NCI-H1105 (cell line): Measurements from ENCODE around the gene B4GALT4.

Source experiments
- DNase-seq: peaks from one replicate; lab custom pipeline; 2025; lab: John Stamatoyannopoulos, UW

B4GALT4 gene

DNA sequence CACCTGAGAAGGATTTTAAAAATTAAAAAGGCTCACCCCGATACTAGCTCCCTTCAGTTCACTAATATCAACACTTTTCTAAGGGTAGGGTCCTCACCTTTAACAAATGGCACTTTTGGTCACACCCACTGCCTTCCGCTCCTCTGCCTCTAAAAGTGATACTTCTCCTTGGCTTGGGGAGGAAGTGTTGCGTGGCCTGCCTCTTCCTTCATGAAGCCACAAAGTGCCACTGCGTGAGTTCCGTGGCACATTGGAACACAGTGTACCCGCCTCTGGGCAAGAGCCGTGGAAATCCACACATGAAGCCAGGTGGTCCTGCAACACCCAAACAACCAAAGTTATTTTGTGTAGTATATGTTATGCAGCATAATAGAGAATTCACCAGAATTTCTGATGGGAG is 3.9 kb downstream of the B4GALT4 start:
- no peak for DNase-seq

DNA sequence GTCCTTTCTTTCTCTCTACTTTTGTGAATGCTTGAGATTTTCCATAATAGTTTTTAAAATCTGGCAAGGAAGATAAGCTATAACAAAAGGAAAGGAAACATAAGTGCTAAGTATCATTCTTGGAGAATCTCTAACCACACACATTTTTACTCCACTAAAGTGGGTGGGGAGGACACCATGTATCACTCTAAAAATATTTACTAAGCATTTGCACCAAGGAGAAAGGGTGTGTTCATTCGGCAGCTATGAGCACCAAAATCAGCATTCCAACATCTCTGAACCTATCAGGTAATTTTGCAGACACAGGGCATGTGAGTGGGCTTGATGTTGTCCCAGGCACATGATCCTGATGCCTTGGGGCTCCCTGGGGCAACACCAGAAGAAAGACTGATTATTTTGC is 5.5 kb downstream of the B4GALT4 start:
- DNase-seq: no peak

DNA sequence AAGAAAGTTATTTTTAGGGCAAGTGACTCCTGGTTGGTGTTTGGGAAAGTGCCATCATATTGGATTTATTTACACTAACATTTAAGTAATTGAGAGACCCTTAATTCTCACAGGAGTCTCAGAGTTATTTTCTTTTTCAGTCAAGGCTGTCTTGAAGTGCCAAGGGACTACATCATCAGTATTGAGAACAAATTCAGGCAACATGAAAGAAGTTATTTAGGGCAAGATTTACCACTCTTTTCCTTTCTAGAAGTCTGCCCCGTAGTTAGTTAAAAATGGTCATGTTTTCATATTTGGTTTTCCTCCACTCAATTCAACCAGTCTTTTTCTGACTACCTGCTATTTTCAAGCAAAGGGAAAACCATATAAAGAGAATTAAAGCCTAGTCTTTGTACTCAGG is 6.1 kb downstream of the B4GALT4 start:
- DNase-seq: no peak

DNA sequence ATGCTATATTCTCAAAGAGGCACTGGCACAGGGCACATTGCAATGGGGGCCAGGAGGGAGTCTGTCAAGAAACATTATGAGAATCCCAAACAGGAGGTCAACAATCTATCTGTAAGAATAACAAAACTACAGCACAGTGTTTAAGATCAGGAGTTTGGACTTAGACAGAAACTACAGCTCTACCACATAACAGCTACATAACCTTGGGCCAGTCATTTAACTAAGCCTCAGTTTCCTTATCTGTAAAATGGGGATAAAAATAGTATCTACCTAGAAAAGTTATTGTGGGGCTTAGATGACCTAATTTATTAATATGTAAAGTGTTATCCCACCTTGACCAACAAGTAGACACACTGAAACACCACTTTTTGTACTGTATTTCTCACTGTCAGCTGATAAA is 9.9 kb downstream of the B4GALT4 start:
- DNase-seq: no peak

DNA sequence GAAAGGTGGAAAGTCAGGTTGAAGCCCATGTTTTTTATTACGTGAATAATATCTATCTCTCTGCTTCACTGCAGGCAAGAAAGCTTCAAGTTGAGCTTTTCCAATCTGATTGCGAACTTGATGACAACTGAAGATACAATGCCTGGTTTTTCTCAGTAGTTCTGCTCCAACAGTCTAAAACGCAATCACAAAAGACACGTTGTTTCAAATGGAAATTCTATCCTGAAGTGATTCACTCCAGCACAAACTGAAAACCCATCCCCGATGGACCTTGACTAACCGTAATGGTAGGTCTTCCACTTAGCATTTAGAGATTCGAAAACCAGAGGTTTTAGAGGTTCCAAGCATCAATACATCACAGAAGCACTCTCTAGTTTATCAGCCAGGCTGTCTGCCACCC is 10.6 kb downstream of the B4GALT4 start:
- no peak for DNase-seq

DNA sequence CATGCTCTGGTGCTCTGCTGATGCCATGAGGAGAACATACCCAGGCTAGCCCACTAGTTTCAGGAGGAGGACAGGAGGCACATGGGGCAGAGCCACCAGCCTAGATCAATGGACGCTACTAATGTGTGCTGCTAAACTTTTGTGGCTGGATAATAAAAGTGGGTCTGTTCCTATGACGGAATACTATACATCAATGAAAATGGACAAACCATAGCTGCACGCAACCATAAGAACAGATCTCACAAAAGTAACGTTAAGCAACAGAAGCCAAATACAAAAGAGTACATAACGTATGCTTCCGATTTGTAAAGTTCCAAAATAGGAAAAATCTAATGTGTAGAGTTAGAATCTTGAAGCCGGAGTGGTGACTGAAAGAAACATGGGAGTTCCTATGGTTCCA is 11.5 kb downstream of the B4GALT4 start:
- DNase-seq: no peak

DNA sequence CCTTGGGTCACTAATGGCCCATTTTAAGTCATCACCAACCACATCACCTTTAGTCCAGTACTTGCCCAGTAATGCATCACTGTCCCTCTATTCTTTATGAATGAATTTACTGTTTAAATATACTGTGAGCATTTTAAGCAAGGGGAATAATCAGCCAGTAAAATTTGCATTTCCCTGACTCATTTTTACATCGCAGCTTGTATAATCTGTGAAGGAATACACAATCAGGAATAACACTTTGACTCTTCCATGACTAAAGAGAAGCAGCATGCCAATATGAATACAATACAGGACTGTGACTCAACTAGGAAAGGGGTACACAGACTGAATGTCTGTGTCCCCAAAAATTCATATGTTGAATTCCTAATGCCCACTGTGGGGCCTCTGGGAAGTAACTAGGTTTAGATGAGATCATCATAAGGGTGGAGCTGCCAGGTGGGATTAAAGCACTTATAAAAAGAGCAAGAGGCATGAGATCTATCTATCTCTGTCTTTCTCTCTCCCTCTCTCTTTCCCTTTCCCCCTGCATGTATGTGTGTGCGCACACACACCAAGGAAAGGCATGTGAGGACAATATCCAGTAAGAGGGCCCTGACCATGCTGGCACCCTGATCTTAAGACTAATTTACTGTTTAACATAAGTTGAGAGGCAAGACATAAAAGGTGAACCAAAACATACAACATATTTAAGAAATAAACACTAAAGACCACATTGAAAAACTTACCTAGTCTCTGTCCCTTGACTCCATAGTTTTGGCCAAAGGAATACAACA is 12.1 kb downstream of the B4GALT4 start:
- no peak for DNase-seq

DNA sequence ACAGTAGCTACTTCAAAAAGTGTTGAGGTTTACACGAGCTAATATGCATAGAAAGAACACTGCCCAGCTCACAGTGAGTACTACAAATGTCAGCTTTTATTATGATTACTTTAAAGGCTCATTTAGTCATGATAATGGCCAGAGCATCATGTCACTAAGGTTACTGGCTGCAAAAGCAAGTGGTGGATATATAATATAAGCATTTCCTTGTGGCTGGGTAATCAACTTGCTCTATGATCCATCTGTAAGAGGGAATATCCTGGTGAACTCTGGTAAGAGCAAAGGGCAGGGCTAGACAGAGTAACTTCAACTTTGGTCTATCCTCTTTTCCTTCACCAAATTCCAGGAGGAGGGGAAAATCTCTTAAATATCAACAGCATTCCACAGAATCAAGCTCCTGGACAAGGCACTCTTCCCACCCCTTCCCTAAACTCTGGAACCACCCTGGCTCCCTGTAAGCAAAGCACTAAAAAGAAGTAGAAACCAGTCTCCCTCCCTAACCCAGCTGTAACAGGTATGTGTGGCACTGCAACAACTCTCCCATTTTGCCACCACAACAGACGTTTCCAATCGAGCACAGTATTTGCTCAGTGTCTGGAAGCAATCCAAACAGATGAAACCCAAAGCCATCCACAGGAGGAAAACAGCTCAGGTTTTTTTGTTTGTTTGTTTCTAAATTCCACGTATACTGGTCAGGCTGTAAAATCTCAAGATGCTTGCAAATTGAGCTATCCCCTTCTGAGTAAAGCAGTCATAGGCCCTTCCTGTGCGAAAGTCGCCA is 13.4 kb downstream of the B4GALT4 start:
- DNase-seq: no peak

DNA sequence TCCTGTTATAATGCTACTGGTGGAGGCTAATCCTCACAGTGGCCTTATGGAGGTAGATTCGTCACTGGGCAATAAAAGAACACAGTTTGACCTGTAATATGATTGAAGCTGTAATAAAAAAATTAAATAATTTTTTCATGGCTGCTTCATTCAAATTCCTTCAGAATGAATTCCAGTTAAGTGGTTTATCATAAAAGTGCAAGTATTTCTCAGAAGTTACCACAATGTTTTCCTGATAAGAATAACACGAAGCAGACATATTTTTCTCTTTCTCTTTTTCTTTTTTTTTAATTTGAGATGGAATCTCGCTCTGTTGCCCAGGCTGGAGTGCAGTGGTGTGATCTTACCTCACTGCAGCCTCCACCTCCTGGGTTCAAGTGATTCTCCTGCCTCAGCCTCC is 15.6 kb downstream of the B4GALT4 start:
- DNase-seq: no peak

DNA sequence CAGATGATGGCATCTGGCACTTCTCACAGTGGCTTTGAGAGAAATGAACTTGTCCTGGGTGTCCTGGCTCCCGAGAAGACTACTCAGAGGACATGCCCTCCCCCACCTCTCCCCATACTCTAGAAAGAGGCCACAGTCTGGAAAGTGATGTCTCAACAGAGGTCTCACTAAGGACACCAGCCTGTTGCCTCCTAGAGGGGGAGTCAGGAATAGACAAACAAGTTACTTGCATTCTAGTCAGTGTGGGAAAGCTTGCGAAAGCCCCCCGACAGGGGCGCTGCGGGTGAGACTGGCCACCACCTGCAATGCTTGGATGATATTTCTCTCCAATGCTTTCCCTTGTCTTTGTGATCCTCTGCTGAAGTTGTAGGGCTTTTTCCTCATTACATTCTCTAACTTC is 17.2 kb downstream of the B4GALT4 start:
- DNase-seq: no peak

DNA sequence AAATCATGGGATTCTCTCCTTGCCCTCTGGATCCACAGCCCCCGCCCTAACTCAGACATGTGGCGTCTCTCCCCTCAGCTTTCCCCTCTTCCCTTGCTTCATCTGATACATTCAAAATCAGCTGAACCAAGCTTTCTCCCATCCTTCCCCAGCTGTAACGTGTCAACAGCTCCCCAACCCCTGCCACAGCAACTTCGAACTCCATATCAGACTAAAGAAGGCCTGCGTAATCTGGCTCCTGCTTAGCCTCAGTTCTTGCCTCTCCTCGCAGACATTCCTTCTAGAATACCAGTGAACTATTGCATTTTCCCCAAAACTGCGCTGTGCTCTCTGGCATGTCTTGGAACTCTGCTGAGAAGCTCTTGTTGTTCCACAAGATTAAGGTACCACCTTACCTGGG is 18.3 kb downstream of the B4GALT4 start:
- DNase-seq: no peak

DNA sequence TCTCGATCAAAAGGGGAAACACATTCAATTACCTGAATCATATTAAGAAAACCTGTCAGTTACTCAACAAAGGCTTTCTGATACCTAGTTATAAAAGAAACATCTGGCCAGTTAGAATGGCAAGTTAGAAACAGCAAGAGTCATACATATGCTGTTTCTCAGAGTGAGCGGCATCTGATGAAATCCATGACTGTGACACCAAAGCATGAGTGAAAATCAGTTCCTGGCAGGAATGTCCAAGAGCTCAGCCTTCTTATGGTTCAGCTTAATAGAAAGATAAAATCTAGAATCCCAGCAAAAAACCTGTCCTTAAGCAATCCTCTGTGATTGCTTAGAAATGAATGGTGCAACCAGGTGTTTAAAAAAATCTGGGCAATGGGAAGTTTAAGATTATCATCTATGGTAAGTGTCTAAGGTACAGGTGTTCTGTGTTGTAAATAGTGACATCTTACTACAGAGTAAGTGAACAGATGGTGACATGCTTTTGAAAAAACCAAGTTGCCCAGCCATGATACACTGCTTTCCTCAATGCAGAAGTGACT is 18.8 kb downstream of the B4GALT4 start:
- DNase-seq: no peak

DNA sequence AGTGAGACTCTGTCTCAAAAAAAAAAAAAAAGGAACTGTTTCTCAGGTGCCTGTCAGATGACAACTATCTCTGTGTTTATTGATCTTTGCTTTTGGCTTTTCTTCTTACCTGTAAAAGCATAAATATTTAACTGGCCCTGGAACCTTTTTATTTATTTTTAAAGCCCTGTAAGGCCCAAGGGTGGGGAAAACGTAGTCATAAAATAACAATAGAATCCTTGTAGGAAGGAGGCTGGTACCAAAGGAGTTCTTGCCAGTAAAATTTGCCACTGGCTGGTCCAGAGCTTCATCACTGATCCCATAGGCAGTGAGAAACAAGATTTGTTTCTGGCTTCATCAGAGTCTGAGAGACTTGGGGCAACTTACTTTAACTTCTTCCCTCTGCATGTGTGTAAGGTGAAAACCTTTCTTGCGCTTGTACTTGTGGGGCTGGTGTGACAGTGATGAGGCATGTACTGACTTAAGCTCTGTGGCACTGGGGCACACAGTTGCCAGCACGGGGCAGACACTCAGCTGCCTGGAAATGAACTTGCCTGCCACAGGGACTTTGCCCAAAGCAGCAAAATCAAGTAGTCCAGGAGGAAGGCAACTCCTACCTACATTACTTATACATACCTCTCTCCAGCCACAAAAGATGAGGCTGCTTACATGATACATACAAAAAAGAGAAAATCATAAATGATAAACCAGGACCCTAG is 19.6 kb downstream of the B4GALT4 start:
- no peak for DNase-seq

DNA sequence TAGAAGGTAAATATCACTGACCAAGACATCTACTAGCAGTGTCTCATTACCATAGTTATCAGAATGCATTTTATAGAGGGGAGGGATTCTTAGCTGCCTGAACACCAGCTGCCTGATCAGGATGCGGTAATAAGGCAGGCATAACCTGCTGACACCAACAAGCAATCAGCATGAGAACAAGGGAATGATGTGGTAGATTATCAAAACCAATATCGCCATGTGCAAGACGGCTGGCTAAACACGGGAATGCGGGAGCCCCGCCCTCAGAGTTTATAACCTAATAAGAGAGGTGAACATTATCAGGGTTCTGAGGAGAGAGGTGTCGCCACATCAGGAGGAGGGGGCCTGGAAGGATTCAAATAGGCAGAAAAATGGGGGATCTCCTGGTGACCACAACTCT is 20.5 kb downstream of the B4GALT4 start:
- DNase-seq: no peak

DNA sequence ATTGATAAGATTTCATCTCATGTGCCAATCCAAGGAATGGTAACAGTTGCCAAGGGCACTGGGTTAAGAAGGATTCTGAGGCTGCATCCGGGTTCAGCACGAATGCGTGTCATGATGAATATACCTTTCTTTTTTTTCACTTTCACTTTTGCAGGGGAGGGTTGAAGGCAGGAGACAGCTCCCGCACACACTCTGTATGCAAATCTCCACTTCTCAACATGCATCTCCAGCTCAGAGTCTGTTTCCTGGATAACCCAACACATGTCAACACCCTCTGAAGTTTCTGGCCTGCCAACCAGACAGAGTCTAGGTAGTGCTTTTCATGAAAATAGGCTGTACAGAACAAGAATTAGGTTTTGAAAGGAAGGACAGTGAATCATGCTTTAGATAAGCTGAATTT is 21.6 kb downstream of the B4GALT4 start:
- no peak for DNase-seq

DNA sequence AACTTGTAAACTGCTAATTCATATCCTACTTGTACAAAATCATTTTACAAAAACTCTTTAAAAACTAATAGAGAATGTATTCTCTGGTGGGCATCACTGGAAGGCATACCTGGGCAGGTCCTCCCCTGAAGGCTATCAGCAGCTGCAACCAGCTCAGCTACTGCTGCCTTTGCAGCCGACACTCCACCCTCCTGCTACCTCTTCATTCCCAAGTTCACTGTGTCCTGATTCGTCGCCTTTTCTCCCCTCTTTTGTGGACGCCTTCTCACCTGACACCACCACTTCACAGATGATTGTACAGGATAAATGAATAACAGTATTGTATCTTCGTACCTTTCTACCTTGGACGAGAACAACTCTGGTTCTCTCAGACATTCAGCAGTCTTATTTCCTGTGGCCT is 28.9 kb downstream of the B4GALT4 start:
- no peak for DNase-seq

DNA sequence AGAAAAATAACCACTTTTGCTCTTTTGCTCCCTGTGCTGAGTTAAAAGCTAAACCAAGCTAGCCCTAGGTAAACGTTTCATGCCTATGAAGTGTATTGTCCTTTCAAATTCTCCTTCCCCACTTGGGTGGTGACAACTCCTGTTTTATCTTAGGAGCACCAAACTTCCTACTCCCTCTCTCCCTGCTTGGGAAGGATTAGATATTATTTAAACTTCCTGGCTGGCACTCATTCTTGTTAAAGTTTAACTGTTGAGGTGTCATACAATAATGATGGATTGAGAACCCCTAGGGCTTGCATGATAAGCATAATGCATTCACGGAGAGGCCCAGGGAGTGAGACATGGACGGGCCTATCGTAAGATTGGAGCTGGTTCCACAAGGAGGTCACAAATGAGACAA is 29.5 kb downstream of the B4GALT4 start:
- DNase-seq: no peak

DNA sequence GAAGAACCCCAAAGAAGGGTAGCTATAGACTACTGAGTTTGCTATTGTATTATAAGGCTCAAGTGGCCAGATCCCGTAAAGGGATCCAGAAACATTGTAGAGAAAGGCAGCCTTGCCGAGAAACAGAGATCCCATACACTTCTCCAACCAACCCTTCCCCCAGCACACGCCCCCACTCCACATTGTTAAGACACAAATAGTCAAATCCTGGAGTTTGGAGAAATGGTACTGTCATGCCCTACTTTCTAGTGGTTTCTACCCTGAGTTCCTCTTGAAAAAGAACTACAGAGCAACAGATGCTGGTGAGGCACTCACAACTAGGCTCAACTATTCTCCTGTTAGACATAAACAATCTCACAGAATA is 33.2 kb downstream of the B4GALT4 start:
- DNase-seq: no peak

DNA sequence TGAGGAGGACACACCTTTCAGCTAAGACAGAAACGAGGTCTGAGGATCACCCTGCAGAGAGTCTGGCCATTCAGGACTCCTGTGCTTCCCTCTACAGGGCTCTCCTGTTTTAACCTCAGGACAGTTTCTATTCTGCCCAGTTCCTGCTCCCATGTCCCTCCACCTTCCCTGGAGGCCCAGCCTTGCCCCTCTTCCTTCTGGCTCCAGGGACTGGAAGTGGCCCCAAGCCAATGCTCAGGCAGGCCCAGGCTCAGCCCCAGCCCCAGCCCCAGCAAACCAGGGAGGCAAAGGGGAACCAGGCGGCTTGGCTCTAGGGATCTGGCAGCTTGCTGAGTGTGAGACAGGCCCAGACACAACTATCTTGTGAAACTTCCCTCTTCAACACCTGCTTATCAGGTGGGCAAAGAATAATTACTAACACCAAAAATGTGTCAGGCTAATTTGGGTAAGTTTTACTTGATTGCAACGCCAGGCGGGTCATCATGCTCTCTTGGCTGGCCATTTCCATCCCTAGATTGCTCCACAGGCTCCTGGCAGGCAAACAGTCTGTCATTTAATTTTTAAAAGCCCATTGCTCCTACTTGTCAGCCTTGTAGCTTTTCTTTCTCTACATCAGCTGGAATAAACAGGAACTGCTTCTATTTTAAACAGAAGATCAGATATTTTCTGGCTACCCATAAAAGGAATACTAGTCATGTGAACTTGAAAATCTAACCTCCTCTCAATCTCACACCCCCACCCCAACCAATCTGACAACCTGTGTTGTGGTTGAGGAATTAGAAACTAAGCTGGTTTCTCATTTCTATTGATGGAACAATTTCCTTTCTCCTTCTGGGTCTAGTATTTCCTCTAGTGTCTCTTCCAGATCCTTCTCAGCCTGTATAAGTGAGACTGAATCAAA is 33.8 kb downstream of the B4GALT4 start:
- DNase-seq: peak; percentile 46

DNA sequence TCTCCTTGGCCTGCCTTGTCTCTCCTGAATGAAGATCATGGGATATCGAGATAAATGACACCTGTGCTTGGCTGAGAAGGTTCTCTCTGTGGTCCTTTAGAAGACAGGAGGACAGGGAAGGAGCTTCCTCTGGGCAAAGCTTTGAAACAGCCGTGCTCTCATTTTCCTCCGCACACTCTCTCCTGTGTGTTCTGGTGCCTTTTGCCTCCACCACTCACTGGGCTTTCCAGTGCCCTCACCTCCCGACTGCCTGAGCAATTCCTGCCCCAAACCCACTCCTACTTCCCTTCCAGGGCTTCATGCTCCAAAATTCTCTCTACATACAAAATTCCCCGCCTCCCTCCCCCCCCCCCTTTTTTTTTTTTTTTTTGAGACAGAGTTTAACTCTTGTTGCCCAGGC is 35.0 kb downstream of the B4GALT4 start:
- no peak for DNase-seq

DNA sequence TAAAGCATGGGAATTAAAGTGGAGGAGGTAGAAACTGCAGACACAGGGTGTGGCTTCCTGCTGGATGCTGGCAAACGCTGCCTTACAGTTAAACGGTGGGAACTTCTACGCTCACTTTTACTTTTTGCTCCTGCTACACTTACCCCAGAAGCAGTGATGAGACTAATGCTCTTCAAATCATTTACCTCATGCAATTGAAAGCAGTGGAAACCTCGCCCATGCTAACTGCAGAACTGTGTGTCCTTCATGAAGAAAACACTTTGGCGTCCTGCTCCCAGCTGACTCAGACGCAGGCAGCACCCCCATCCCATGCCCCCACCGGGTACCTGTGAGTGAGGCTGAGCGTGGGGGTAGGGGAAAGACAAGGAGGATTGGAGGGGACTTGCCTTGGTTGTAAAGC is 35.5 kb downstream of the B4GALT4 start:
- no peak for DNase-seq

DNA sequence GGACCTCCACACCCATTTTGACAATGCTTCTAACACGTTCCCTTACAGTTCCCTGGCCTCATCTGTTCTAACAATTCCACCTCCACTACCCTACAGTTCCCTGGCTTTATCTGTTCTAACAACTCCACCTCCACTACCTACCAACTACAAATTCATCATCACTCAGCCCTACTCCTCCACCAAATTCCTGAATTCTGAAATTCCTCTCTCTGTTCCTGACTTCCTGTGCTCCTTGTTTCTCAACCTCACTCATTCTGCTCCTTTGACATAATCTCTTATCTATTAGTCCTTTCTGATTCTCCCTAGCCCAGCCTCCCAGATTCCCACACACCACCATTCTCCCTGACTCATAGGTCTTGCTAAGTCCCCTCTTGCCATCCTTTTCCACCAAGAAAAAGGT is 44.8 kb downstream of the B4GALT4 start:
- DNase-seq: no peak
